SK-N-MC (cell line): Measurements from ENCODE around the gene NR1H3.

ENCODE experiments used
- DNase-seq: peaks from one replicate; pipeline ENCODE4 v3.0.0-alpha.2; 2011; ENCODE audit warnings: low read depth, low spot score
- H3K27ac ChIP-seq: fragments of 200-600 bp; sonication (generic); 2 replicates; pipeline ENCODE4 v1.5.1; 2016; ENCODE audit warnings: mixed run types
- H3K36me3 ChIP-seq: fragments of 200-600 bp; sonication (generic); 2 replicates; pipeline ENCODE4 v1.6.1; 2017; ENCODE audit warnings: antibody characterized with exemption, low read length, mixed read lengths; ENCODE audit not compliant: insufficient read depth
- H3K4me3 ChIP-seq: fragments of 200-600 bp; sonication (generic); 2 replicates; pipeline ENCODE4 v1.5.1; 2016
- H3K9ac ChIP-seq: fragments of 200-600 bp; sonication (generic); 2 replicates; pipeline ENCODE4 v1.8.0; 2017; ENCODE audit warnings: mixed run types, mixed read lengths; ENCODE audit not compliant: insufficient read length
- H3K9me3 ChIP-seq: fragments of 200-600 bp; sonication (generic); 2 replicates; pipeline ENCODE4 v1.6.1; 2017; ENCODE audit warnings: low read depth, mild to moderate bottlenecking, antibody characterized with exemption, low read length, moderate library complexity, mixed read lengths
- EZH2 ChIP-seq: fragments of 200-600 bp; sonication (generic); IDR thresholded peaks from one replicate; pipeline ENCODE4 v1.6.1; 2017; ENCODE audit warnings: antibody characterized with exemption
- FOXP2 ChIP-seq: optimal IDR thresholded peaks from 2 replicates; pipeline ENCODE3; 2011; ENCODE audit warnings: mild to moderate bottlenecking, moderate library complexity; ENCODE audit not compliant: insufficient read depth; ENCODE audit errors: extremely low read length, control extremely low read depth
- POLR2AphosphoS5 ChIP-seq: IDR thresholded peaks from 2 replicates; pipeline ENCODE4 v1.6.1; 2012; ENCODE audit warnings: mild to moderate bottlenecking, low read depth, low read length, borderline replicate concordance

Gene NR1H3

GRCh38 chr11:47280099-47280498 lies 22.3 kb downstream of the NR1H3 start:
- no peak overlapping the region for H3K9ac ChIP-seq
- H3K9me3 ChIP-seq = no peaks in the 10 kb centered on the region
- peaks cover 84% of the 10 kb centered on the region for H3K36me3 ChIP-seq
- H3K4me3 ChIP-seq = no peak overlapping the region
- no peak overlapping the region for H3K27ac ChIP-seq
- TF ChIP-seq EZH2 (no peak), POLR2AphosphoS5 (no peak), FOXP2 (no peak)
- no peak for DNase-seq

DNA sequence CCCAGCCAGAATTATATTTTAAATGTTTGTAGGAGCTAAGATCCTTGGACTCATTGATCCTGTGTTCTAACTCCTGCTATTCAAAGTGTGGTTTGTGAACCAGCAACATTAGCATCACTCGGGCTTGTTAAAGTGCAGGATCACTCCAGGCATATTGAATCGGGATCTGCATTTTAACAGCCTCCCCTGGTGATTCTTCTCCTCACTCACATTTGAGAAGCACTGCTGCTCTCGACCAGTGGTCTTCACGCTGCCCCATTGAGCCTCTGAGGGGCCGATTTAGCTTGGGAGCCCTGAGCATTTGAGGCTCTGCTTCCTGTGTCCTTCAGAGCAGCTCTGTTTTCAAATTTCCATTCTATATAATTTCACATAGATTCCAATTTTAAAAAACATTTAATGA lies 23.1 kb downstream of the NR1H3 start:
- no peak overlapping the region for H3K27ac ChIP-seq
- peaks cover 84% of the 10 kb centered on the region for H3K36me3 ChIP-seq
- DNase-seq = no peak
- H3K4me3 ChIP-seq = no peak overlapping the region
- no peaks in the 10 kb centered on the region for H3K9me3 ChIP-seq
- TF ChIP-seq POLR2AphosphoS5 (no peak), FOXP2 (no peak), EZH2 (no peak)
- H3K9ac ChIP-seq = no peak overlapping the region

DNA sequence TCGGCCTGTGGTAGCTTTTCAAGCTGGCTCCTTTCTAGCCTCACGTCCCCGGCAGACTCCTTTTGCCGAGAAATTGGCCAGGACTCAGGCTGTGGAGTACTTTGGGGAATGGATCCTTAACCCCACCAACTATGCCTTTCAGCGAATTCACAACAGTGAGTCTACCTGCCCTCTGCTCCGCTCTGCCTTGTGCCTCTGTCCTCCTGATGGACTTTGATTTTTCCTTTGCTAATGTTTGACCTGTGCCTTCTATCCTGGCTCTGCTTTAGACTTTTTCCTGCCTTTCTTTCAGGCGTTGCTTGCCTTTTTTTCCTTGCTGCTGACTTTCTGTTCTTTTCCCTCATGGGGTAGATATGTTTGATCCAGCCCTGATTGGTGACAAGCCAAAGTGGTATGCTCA lies 24.7 kb downstream of the NR1H3 start:
- TF ChIP-seq EZH2 (no peak), FOXP2 (no peak)
- no peaks in the 10 kb centered on the region for H3K9me3 ChIP-seq
- H3K27ac ChIP-seq = no peak overlapping the region
- no peak overlapping the region for H3K4me3 ChIP-seq
- H3K36me3 ChIP-seq = peaks cover 79% of the 10 kb centered on the region
- no peak for DNase-seq
- H3K9ac ChIP-seq = no peak overlapping the region

DNA sequence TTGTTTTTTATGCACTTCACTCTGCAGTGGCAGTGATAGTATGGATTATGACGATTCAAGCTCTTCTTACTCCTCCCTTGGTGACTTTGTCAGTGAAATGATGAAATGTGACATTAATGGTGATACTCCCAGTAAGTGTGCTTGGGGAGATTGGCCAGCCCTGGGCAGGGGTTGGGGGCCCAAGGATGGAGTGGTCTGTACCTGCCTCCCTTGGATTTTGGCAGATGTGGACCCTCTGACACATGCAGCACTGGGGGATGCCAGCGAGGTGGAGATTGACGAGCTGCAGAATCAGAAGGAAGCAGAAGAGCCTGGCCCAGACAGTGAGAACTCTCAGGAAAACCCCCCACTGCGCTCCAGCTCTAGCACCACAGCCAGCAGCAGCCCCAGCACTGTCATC lies 26.4 kb downstream of the NR1H3 start:
- no peak overlapping the region for H3K9ac ChIP-seq
- H3K27ac ChIP-seq = no peak overlapping the region
- H3K36me3 ChIP-seq = peaks cover 77% of the 10 kb centered on the region
- no peak for TF ChIP-seq FOXP2
- no peak for TF ChIP-seq POLR2AphosphoS5
- TF ChIP-seq EZH2 = no peak
- H3K4me3 ChIP-seq = no peak overlapping the region
- no peaks in the 10 kb centered on the region for H3K9me3 ChIP-seq
- no peak for DNase-seq

DNA sequence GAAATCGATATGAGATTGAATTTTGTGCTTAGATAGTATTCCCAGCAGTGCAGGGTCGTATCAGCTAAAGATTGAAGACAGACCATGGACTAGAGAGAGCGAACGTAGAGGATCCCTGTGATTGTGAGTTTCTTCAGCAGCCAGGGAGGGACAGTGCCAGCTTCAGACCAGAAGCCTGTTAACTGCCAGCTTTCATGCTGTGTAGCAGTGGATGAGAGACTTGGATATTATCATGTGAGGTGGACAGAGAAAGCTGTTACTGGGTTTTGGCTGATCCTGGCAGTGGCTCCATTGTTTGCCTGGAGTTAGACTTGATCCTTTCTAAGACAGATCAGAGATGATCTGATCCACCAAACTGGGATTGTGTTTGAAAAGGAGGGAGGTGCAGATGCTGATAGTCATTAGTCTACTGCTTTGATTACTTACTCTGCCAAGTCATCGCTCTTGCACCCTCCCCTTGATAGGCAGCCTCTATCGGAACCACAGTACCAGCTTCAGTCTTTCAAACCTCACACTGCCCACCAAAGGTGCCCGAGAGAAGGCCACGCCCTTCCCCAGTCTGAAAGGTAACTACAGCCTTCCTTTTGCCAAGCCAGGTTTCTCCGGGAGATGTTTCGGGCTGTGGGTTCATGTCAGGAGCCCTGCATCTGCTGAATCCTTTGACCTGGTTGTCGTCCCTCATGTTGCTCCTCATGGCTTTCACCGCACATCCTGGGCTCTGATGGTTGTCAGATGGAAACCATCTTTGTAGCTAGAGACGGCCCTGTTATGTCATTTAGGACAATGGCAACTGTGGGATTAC lies 28.4 kb downstream of the NR1H3 start:
- no peak overlapping the region for H3K9ac ChIP-seq
- DNase-seq = no peak
- no peak for TF ChIP-seq EZH2
- no peak for TF ChIP-seq FOXP2
- TF ChIP-seq POLR2AphosphoS5 = no peak
- H3K9me3 ChIP-seq = no peaks in the 10 kb centered on the region
- H3K36me3 ChIP-seq = peaks cover 80% of the 10 kb centered on the region
- no peak overlapping the region for H3K27ac ChIP-seq
- no peak overlapping the region for H3K4me3 ChIP-seq

- TF ChIP-seq FOXP2 = no peak
- no peak for TF ChIP-seq EZH2
- TF ChIP-seq POLR2AphosphoS5 = no peak
- Histone ChIP-seq H3K36me3 (peaks cover 86% of the 10 kb centered on the region), H3K4me3 (no peak overlapping the region), H3K9ac (no peak overlapping the region), H3K27ac (no peak overlapping the region), H3K9me3 (no peaks in the 10 kb centered on the region)
- DNase-seq = no peak
These were observed 30.3 kb downstream of the NR1H3 start for GRCh38 chr11:47288066-47288465.

DNA sequence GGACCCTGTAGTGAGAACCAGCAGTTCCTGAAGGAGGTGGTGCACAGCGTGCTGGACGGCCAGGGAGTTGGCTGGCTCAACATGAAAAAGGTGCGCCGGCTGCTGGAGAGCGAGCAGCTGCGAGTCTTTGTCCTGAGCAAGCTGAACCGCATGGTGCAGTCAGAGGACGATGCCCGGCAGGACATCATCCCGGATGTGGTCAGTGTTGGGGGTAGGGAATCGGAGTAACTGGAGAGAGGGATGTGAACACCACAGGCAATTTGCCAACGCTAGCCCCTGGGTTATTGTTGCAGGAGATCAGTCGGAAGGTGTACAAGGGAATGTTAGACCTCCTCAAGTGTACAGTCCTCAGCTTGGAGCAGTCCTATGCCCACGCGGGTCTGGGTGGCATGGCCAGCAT lies 32.1 kb downstream of the NR1H3 start:
- no peak for TF ChIP-seq EZH2
- no peak for TF ChIP-seq FOXP2
- TF ChIP-seq POLR2AphosphoS5 = no peak
- no peak for DNase-seq
- Histone ChIP-seq H3K27ac (no peak overlapping the region), H3K4me3 (no peak overlapping the region), H3K9ac (no peak overlapping the region), H3K36me3 (peaks cover 79% of the 10 kb centered on the region), H3K9me3 (no peaks in the 10 kb centered on the region)

GRCh38 chr11:47295385-47295784 lies 37.6 kb downstream of the NR1H3 start:
- no peak overlapping the region for H3K4me3 ChIP-seq
- no peak overlapping the region for H3K27ac ChIP-seq
- H3K9me3 ChIP-seq = no peaks in the 10 kb centered on the region
- no peak overlapping the region for H3K9ac ChIP-seq
- peaks cover 79% of the 10 kb centered on the region for H3K36me3 ChIP-seq
- no peak for TF ChIP-seq EZH2
- no peak for TF ChIP-seq FOXP2
- no peak for TF ChIP-seq POLR2AphosphoS5
- no peak for DNase-seq

DNA sequence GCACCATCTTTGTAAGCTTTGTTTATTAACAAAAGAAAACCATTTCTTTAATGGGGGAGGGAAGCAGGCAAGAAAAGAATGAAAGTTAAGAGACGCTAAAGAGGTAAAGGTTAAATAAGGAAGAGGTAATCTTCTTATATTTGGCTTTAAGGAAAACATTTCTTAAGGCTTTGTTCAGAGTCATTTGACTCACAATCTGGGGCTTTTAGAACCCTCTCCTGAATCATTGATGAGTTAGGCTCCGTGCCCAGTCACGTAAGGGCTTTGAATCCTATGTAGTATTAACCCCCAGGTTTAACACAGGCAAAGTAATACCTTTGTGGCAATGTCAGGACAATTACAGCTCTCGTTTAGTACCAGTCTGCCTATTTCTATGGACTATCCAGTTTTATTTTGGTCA lies 38.2 kb downstream of the NR1H3 start:
- Histone ChIP-seq H3K9me3 (no peaks in the 10 kb centered on the region), H3K36me3 (peaks cover 79% of the 10 kb centered on the region), H3K9ac (no peak overlapping the region), H3K4me3 (no peak overlapping the region), H3K27ac (no peak overlapping the region)
- TF ChIP-seq EZH2 (no peak), POLR2AphosphoS5 (no peak), FOXP2 (no peak)
- no peak for DNase-seq
